ENCODE results near the gene SHISA7. TPM values are rescaled to one million over a fixed set of nuclear protein-coding genes. Genes with fewer than 3 reads are reported as not detected.
A peak's percentile ranks its signal among the peaks of the same experiment; 100 is the strongest.

Gene SHISA7
- polyA plus RNA-seq, 3 donors = 0.01 TPM; not detected in 2

DNA sequence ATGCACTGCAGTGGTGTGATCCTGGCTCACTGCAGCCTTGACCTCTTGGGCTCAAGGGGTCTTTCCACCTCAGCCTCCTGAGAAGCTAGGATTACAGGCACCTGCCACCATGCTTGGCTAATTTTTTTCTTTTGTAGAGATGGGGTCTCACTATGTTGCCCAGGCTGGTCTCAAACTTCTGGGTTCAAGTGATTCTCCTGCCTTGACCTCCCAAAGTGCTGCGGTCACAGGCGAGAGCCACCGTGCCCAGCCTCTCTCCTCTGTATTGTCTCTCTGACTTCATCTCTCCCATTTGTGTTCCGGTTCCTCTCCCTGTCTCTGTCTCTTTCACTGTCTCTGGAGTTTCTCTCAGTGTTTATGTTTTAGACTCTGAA is 23.1 kb upstream of the SHISA7 start:
- Mint-ChIP-seq H3K9me3 (peaks cover 0 to 2% (median 0%) of the 10 kb centered on the region in 7 donors), H3K27ac (no peak overlapping the region), H3K36me3 (no peaks in the 10 kb centered on the region), H3K4me1 (peaks cover 8% of the 10 kb centered on the region), H3K27me3 (ENCODE audit: low read depth in 3 of 3) (peaks cover 5 to 11% (median 7%) of the 10 kb centered on the region in 3 donors), H3K4me3 (no peak overlapping the region)
- Histone ChIP-seq H3K27me3 (ENCODE audit: control insufficient read depth in 2 of 2, insufficient read depth in 2 of 2, low read length in 2 of 2) (no peaks in the 10 kb centered on the region), H3K9me3 (replicated peaks in 1 of 2; ENCODE audit: control insufficient read depth in 1 of 2, insufficient read depth in 1 of 2, low read length in 2 of 2) (no peaks in the 10 kb centered on the region), H3K4me3 (replicated peaks in 1 of 3; ENCODE audit: low read depth in 2 of 3, low read length in 3 of 3) (no peak overlapping the region), H2AFZ (ENCODE audit: insufficient read depth, low read depth, low read length, poor library complexity, severe bottlenecking) (no peak overlapping the region), H3K4me1 (ENCODE audit: control insufficient read depth in 1 of 2, insufficient read depth in 2 of 2, low read length in 2 of 2) (peaks cover 7 to 13% of the 10 kb centered on the region in 2 donors), H3K79me2 (ENCODE audit: insufficient read depth, low read length) (no peaks in the 10 kb centered on the region), H3K27ac (ENCODE audit: low read depth in 1 of 2, low read length in 2 of 2) (no peak overlapping the region), H4K20me1 (ENCODE audit: insufficient read depth, low read length) (no peaks in the 10 kb centered on the region), H3K4me2 (replicated peaks; ENCODE audit: extremely low read depth, low read length, poor library complexity, severe bottlenecking) (no peak overlapping the region), H3K36me3 (replicated peaks in 1 of 2; ENCODE audit: control insufficient read depth in 1 of 2, insufficient read depth in 2 of 2, low read length in 2 of 2) (no peaks in the 10 kb centered on the region), H3K9ac (ENCODE audit: insufficient read depth, low read length, poor library complexity, severe bottlenecking) (no peak overlapping the region)
- DNase-seq = no peak
- 96% methylated on average over 3 of the region's 4 CpGs for WGBS (ENCODE audit: insufficient coverage)
- TF ChIP-seq, protein P1, sequence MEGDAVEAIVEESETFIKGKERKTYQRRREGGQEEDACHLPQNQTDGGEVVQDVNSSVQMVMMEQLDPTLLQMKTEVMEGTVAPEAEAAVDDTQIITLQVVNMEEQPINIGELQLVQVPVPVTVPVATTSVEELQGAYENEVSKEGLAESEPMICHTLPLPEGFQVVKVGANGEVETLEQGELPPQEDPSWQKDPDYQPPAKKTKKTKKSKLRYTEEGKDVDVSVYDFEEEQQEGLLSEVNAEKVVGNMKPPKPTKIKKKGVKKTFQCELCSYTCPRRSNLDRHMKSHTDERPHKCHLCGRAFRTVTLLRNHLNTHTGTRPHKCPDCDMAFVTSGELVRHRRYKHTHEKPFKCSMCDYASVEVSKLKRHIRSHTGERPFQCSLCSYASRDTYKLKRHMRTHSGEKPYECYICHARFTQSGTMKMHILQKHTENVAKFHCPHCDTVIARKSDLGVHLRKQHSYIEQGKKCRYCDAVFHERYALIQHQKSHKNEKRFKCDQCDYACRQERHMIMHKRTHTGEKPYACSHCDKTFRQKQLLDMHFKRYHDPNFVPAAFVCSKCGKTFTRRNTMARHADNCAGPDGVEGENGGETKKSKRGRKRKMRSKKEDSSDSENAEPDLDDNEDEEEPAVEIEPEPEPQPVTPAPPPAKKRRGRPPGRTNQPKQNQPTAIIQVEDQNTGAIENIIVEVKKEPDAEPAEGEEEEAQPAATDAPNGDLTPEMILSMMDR (IDR thresholded peaks at IDR 0.05) = no peak
- intact Hi-C loops (cut with micrococcal nuclease) = loop anchor here (5.0 kb wide), 1 partner anchor 36 kb away; no protein-coding TSS in a partner anchor

DNA sequence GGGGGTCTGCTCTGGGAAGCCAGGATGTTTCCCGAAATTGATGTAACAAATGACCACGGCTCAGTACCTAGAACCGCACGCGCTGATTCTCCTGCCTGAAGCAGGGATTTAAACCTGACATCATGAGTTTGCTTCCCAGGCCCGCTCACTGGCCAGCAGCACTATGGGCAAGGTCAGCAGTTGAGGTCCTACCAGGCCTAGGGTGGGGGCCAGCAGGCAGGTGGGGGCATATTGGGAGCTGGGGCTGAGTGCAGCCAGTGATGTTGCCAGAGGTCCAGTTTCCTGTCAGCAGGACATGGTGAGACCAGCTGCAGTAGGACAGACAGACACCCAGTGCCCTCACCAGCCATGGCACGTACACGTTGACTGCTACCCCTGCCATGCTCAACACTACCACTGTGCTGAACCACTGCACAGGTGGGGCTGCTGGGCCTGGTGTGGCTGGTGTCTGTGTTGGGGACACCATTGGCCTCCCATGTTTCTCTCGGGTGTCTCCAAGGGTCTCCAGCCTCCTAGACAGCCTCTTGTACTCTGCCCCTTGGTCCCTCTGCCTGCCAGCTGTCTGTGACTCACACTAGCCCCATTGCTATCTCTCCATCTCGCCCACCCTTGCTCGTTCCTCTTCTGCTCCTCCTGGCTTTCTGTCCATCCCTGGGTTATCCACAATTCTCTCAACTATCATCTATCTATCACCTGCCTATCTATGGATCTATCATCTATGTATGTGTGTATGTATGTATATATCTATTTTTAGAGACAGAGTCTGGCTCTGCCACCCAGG is 22.6 kb upstream of the SHISA7 start:
- H3K27ac Mint-ChIP-seq = peak overlapping the region in 1 of 7 donors; percentile 1
- H3K4me1 Mint-ChIP-seq = peaks cover 11% of the 10 kb centered on the region
- no peak overlapping the region for H3K4me3 Mint-ChIP-seq
- H3K9me3 Mint-ChIP-seq = no peaks in the 10 kb centered on the region
- no peak overlapping the region for H3K9ac ChIP-seq (ENCODE audit: insufficient read depth, low read length, poor library complexity, severe bottlenecking)
- TF ChIP-seq, protein P1 (IDR thresholded peaks at IDR 0.05) = no peak
- no peaks in the 10 kb centered on the region for H3K9me3 ChIP-seq (replicated peaks in 1 of 2; ENCODE audit: control insufficient read depth in 1 of 2, insufficient read depth in 1 of 2, low read length in 2 of 2)
- no peaks in the 10 kb centered on the region for H4K20me1 ChIP-seq (ENCODE audit: insufficient read depth, low read length)
- 91% methylated on average over 6 of the region's 11 CpGs for WGBS (ENCODE audit: insufficient coverage)
- peaks cover 5 to 10% (median 5%) of the 10 kb centered on the region in 3 donors for H3K27me3 Mint-ChIP-seq (ENCODE audit: low read depth in 3 of 3)
- no peak overlapping the region for H3K27ac ChIP-seq (ENCODE audit: low read depth in 1 of 2, low read length in 2 of 2)
- no peaks in the 10 kb centered on the region for H3K36me3 ChIP-seq (replicated peaks in 1 of 2; ENCODE audit: control insufficient read depth in 1 of 2, insufficient read depth in 2 of 2, low read length in 2 of 2)
- H3K36me3 Mint-ChIP-seq = no peaks in the 10 kb centered on the region
- no peak overlapping the region for H3K4me3 ChIP-seq (replicated peaks in 1 of 3; ENCODE audit: low read depth in 2 of 3, low read length in 3 of 3)
- no peak for DNase-seq
- H3K4me2 ChIP-seq (replicated peaks; ENCODE audit: extremely low read depth, low read length, poor library complexity, severe bottlenecking) = no peak overlapping the region
- H3K4me1 ChIP-seq (ENCODE audit: control insufficient read depth in 1 of 2, insufficient read depth in 2 of 2, low read length in 2 of 2) = peaks cover 13 to 19% of the 10 kb centered on the region in 2 donors
- intact Hi-C loops (cut with micrococcal nuclease) = loop anchor here (5.0 kb wide), 1 partner anchor 37 kb away; no protein-coding TSS in a partner anchor
- no peaks in the 10 kb centered on the region for H3K79me2 ChIP-seq (ENCODE audit: insufficient read depth, low read length)
- H2AFZ ChIP-seq (ENCODE audit: insufficient read depth, low read depth, low read length, poor library complexity, severe bottlenecking) = no peak overlapping the region
- H3K27me3 ChIP-seq (ENCODE audit: control insufficient read depth in 2 of 2, insufficient read depth in 2 of 2, low read length in 2 of 2) = no peaks in the 10 kb centered on the region

Data from CD14-positive monocyte (primary cell).